K562 (cell line): ENCODE data around the gene RRBP1.

Experiments used
- CTCF ChIP-seq, 3 experiments: IDR thresholded peaks in 2 of 3; conservative IDR thresholded peaks in 1 of 3; 2 replicates each; pipeline ENCODE4 v1.5.1; 2011 to 2012; ENCODE audit warnings: low read length in 3 of 3, mild to moderate bottlenecking in 3 of 3, control low read depth in 2 of 3, improper control_type of control experiment in 1 of 3, inconsistent platforms in 1 of 3, low read depth in 1 of 3, mixed read lengths in 1 of 3, moderate library complexity in 1 of 3; ENCODE audit not compliant: insufficient read depth in 2 of 3
- MNT ChIP-seq, 2 experiments: fragments of 450-650 bp; conservative IDR thresholded peaks; 2 replicates each; pipeline ENCODE4 v1.6.1; 2017; ENCODE audit warnings: mild to moderate bottlenecking in 2 of 2, moderate library complexity in 2 of 2
- RBFOX2 ChIP-seq: fragments of 200-400 bp; formaldehyde crosslinking; IDR thresholded peaks from 2 replicates; pipeline ENCODE4 v1.6.1; 2017; ENCODE audit warnings: low read depth, mild to moderate bottlenecking, low read length, moderate library complexity
- ZNF431 ChIP-seq: sonication (generic); formaldehyde crosslinking; IDR thresholded peaks from 2 replicates; pipeline ENCODE4 v1.8.0; 2022; ENCODE audit warnings: mild to moderate bottlenecking, missing genetic modification reagents
- ZSCAN29 ChIP-seq: fragments of 450-650 bp; IDR thresholded peaks from 2 replicates; pipeline ENCODE4 v1.6.1; 2017

- TF ChIP-seq ZNF431 (no peak), ZSCAN29 (no peak), MNT (conservative IDR thresholded peaks at IDR 0.05) (no peak), RBFOX2 (no peak), CTCF (IDR thresholded peaks at IDR 0.05 in 2 of 3, conservative IDR thresholded peaks at IDR 0.05 in 1 of 3; ENCODE audit: insufficient read depth in 2 of 3, low read depth in 1 of 3, low read length in 3 of 3) (no peak)
Observed at GRCh38 chr20:17705916-17706315, 23.9 kb upstream of the RRBP1 start.
